GM18519 (cell line): ENCODE results near the gene RNU5D-1.
A peak's percentile ranks its signal among the peaks of the same experiment; 100 is the strongest.

Experiments used
- ATAC-seq: cut with Tn5 transposase; IDR thresholded peaks from one replicate; pipeline ENCODE4 v1.9.1; 2021; ENCODE audit warnings: mild to moderate bottlenecking, moderate library complexity; ENCODE audit not compliant: unreplicated experiment, low FRiP score

RNU5D-1 gene

GRCh38 chr1:44733784-44734183 lies 2.8 kb upstream of the RNU5D-1 start:
- no peak for ATAC-seq

DNA sequence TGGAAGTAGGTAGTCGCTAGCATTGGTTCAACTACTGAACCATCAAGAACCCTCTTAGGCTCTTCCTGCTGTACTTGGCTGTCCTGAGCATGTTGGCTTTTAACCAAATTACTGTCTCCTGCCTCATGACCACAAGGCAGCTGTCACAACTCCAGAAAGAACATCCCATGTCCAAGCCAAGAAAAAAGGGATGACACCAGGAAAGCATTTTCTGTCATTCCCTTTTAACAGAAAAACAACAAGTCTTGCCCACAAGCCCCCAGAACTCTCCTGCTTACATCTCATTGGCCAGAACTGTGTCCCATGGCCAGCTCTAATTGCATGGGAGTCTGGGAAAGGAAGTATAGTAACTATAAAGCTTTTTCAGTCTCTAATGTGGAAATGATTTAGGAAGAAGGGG lies 2.4 kb upstream of the RNU5D-1 start:
- no peak for ATAC-seq

DNA sequence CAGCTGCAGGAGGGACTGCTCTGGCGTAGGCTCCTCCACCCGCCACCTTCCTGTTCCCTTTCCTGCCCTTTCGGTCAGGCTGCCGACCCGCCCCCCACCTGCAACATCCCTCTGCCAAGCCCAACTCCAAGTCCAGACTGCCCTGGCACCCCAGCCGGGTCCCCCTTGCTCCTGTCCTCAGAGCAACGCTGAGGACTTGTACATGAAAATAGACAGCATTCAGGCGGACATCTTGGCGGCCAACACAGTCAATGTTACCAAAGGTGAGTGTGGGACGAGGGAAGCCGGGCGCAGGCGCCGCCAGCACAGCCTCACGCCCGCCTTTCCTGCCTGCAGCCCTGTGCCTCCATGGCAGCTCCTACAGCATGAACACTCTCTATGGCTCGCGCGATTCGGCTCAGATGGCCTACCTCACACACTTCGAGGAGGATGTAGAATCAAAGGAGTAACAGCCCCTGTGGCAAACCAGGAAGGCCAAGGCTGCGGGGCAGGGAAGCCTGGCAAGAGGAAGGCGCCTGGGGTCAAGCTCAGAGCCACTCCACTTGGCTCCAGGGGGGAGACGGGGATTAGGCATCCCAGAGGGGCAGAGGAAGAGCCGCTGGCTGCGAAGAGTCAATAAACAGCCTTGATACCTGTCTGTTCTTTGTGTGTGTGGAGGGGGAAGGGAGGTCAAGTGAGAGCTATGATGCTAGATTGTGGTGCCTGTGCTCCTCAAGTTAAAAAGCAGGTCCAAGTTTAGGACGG lies 5.8 kb downstream of the RNU5D-1 start:
- ATAC-seq: no peak

DNA sequence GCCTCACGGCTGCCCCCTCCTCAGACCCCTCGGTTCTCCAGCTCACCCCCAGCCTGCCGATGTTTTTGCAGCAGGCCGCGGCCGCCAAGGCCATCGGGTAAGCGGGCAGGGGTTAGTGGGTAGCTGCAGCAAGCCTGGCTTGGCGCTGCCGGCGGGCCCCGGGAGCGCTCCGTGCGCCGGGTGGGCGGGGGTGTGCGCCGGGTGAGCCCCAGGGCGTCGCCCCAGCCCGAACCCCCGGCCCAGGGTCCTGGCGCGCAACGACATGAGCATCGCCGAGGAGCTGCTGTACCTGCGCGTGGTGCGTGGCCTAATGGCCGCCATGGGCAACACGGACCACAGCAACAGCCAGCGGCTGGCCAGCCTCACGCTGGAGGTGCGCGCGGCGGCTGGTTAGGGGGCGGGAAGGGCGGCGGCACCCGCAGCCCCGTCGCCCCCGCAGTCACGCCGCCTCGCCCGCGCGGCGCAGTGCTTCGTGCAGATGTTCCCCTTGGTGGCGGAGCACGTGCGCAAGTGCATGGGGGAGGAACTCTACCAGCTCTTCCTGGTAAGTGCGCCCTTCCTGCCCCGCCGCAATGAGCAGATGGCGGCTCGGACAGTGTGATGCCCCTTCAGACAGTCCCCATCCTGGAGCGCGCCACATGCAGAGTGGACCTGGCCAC lies 6.5 kb downstream of the RNU5D-1 start:
- no peak for ATAC-seq

GRCh38 chr1:44723496-44724295 lies 7.3 kb downstream of the RNU5D-1 start:
- ATAC-seq: no peak

DNA sequence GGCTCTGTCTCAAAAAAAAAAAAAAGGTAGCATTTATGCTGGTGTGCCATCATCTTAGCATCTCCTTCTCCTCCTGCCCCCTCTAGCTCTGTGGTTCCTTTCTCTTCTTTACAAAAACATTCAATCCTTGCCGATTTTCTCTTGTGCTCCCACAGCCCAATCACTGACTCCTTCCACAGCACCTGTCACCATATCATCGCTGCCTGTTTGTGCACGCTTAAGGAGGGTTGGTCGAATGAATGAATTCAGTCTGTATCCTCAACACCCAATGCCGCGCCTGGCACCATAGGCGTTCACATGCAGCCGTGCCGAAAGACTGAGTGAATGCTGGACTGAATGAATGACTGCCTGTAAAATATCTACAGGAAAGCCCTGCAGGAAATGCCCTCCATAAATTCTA lies 7.9 kb downstream of the RNU5D-1 start:
- no peak for ATAC-seq

- ATAC-seq: peak; percentile 56
Observed at GRCh38 chr1:44721485-44722361, 9.2 kb downstream of the RNU5D-1 start.

DNA sequence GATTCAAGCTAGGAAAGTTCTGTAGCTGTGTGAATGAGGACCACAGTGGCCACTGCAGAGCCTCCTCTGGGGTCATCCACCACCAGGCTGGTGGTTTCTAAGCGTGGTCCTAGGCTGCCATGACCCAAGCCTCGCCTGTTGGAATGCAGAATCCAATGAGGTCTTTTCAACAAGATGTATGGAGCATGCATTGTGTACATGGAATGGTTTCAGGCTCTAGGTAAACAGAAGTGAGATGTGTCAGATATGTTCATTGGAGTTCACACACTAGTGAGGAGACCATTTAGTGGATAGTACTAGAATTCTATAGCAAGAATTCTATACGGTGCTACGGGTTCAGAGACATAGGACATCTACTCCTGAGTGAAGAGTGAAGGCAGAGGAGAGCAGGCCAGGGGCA lies 10.7 kb downstream of the RNU5D-1 start:
- no peak for ATAC-seq

- no peak for ATAC-seq
Observed at GRCh38 chr1:44719318-44719717, 11.7 kb downstream of the RNU5D-1 start.

GRCh38 chr1:44718091-44718490 lies 12.9 kb downstream of the RNU5D-1 start:
- no peak for ATAC-seq

DNA sequence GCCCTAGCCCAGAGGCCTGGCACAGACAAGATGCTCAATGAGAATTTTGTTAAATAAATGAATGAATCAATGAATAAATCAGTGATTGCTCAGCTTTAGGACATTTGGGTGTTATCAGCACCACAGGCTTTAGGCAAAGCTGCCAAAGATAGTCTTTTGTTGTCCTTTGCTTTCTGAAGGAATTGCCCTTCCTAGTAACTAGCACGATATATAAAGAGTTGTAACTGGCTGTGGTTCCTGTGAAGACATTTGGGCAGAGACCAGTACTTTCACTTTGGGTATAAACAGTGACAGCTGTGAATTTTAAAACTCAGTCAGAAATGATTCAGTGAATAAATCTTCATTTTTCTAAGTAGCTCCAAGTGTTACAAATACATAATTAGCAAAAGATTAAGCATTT lies 13.3 kb downstream of the RNU5D-1 start:
- no peak for ATAC-seq

- no peak for ATAC-seq
Observed at GRCh38 chr1:44717156-44717555, 13.8 kb downstream of the RNU5D-1 start.

GRCh38 chr1:44714944-44715571 lies 15.9 kb downstream of the RNU5D-1 start:
- peak; percentile 54 for ATAC-seq

- no peak for ATAC-seq
Observed at GRCh38 chr1:44714532-44714931, 16.4 kb downstream of the RNU5D-1 start.

- no peak for ATAC-seq
Observed at GRCh38 chr1:44713321-44713781, 17.6 kb downstream of the RNU5D-1 start.

DNA sequence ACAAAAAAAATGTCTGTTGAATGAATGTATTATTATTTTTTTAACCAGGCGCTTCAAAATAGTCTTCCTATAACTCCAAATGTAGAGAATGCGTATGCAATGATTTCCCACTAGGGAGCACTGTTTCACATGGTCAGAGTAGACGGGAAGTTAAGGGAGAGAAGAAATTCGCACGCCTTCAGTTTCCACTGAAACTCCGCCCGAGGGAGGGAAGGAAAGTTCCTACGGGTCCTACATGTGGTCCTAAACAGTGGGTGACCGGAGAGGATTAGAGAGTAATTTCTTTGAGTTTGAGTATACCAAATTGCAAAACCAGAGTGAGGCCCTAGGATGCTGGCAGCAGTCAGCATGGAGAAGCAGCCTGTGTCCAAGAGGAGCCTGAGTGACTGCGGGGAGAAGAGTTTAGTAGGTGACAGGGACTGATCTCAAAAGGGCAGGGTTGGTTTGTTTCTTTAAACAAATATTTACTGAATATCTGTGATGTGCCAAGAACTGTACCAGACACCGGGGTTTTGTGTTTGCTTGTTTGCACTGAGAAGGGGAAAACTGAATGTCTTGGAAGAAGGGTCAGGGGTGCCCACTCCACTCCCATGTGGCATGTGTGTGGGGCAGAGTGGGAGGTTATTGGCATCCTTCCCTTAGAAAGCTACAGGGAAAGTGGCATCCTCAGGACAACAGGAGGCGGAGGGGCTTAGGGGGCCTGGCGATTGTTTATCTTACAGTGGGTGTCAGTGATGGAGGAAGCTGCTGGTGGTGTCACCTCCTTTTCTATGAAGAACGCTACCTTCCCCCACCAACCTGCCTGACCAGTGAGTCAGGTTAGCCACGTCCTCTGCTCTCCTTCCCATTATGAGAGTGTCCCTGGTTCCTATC lies 22.8 kb downstream of the RNU5D-1 start:
- no peak for ATAC-seq

- ATAC-seq: no peak
Observed at GRCh38 chr1:44707112-44707881, 23.7 kb downstream of the RNU5D-1 start.

DNA sequence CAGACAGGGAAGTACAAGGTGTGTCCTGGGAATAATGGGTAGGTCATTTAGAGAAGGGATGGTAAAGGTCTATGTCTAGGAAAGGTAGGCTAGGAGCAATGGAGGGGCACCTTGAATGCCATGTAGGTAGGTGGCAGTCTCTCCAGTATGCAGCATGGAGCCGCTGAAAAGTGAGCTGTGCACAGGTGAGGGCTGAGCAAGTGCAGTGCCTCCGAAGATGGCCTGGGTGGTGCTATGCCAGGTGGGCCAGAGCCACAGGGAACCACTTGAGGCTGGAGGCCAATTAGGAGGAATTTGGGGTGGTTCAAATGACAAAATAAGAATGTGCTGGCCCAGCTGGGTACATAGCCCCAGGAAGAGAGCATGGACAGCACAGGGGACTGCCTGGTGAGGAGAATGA lies 25.0 kb downstream of the RNU5D-1 start:
- no peak for ATAC-seq
